Neural cell (in vitro differentiated cells): ENCODE results near the gene GCSAM.

Experiments used
- POLR2AphosphoS5 ChIP-seq: IDR thresholded peaks from 2 replicates; pipeline ENCODE4 v1.6.1; 2012
- TF ChIP-seq, protein P1 (sequence below): IDR thresholded peaks from 2 replicates; pipeline ENCODE4 v1.6.1; 2012; ENCODE audit warnings: borderline replicate concordance
- TF ChIP-seq, protein P2 (sequence below): fragments of 450-650 bp; IDR thresholded peaks from 2 replicates; pipeline ENCODE4 v1.5.1; 2014; ENCODE audit warnings: antibody characterized with exemption, mild to moderate bottlenecking, moderate library complexity; ENCODE audit not compliant: poor library complexity, severe bottlenecking

DNA sequence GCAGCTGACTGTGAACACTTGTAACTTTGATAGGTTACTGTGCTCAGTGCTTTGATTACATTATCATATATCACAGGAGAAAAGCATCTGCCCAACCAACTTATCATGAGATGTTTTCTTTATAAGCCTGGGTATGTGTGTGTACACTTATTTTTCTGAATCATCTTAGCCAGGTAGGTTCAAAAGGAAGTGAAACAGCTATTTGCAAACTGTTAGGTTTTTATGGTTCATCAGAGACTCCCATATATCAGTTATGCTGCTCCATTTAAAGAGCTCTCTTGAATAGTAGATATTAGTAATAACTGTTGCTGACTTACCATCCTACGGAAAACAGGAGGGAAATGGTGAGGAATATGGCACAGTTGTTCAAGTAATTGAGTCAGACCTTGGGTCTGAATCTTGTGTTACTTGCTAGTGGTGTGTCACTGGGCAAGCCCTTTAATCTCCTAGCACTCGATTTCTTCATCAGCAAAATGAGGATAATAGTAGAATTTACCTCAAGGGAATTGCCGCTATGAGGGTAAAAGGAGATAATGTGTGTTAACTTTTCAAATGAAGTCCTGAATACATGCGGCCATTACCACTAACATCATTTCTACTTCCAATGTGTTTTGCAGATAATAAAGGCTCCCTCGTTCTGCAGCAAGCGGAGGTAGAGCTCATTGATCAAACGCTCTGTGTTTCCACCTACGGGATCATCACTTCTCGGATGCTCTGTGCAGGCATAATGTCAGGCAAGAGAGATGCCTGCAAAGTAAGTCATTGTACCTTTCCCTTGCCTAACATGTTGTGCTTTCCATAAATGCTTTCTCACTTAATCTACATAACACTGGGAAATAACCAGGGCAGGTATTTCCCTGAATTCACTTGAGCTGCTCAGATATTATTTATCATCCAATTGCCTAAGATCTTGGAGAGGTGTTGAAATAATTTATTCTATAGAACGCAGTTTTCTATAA is 54.6 kb downstream of the GCSAM start:
- TF ChIP-seq, protein P1, sequence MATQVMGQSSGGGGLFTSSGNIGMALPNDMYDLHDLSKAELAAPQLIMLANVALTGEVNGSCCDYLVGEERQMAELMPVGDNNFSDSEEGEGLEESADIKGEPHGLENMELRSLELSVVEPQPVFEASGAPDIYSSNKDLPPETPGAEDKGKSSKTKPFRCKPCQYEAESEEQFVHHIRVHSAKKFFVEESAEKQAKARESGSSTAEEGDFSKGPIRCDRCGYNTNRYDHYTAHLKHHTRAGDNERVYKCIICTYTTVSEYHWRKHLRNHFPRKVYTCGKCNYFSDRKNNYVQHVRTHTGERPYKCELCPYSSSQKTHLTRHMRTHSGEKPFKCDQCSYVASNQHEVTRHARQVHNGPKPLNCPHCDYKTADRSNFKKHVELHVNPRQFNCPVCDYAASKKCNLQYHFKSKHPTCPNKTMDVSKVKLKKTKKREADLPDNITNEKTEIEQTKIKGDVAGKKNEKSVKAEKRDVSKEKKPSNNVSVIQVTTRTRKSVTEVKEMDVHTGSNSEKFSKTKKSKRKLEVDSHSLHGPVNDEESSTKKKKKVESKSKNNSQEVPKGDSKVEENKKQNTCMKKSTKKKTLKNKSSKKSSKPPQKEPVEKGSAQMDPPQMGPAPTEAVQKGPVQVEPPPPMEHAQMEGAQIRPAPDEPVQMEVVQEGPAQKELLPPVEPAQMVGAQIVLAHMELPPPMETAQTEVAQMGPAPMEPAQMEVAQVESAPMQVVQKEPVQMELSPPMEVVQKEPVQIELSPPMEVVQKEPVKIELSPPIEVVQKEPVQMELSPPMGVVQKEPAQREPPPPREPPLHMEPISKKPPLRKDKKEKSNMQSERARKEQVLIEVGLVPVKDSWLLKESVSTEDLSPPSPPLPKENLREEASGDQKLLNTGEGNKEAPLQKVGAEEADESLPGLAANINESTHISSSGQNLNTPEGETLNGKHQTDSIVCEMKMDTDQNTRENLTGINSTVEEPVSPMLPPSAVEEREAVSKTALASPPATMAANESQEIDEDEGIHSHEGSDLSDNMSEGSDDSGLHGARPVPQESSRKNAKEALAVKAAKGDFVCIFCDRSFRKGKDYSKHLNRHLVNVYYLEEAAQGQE = no peak
- TF ChIP-seq, protein P2, sequence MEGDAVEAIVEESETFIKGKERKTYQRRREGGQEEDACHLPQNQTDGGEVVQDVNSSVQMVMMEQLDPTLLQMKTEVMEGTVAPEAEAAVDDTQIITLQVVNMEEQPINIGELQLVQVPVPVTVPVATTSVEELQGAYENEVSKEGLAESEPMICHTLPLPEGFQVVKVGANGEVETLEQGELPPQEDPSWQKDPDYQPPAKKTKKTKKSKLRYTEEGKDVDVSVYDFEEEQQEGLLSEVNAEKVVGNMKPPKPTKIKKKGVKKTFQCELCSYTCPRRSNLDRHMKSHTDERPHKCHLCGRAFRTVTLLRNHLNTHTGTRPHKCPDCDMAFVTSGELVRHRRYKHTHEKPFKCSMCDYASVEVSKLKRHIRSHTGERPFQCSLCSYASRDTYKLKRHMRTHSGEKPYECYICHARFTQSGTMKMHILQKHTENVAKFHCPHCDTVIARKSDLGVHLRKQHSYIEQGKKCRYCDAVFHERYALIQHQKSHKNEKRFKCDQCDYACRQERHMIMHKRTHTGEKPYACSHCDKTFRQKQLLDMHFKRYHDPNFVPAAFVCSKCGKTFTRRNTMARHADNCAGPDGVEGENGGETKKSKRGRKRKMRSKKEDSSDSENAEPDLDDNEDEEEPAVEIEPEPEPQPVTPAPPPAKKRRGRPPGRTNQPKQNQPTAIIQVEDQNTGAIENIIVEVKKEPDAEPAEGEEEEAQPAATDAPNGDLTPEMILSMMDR = no peak
- TF ChIP-seq POLR2AphosphoS5 = no peak
